NCI-H1417 treated with DMSO at 0.1 percent for 48 hours (cell line): ENCODE data around the gene IMPA2.

Experiments used
- DNase-seq: peaks from one replicate; lab custom pipeline; 2025; lab: John Stamatoyannopoulos, UW

IMPA2 gene

DNA sequence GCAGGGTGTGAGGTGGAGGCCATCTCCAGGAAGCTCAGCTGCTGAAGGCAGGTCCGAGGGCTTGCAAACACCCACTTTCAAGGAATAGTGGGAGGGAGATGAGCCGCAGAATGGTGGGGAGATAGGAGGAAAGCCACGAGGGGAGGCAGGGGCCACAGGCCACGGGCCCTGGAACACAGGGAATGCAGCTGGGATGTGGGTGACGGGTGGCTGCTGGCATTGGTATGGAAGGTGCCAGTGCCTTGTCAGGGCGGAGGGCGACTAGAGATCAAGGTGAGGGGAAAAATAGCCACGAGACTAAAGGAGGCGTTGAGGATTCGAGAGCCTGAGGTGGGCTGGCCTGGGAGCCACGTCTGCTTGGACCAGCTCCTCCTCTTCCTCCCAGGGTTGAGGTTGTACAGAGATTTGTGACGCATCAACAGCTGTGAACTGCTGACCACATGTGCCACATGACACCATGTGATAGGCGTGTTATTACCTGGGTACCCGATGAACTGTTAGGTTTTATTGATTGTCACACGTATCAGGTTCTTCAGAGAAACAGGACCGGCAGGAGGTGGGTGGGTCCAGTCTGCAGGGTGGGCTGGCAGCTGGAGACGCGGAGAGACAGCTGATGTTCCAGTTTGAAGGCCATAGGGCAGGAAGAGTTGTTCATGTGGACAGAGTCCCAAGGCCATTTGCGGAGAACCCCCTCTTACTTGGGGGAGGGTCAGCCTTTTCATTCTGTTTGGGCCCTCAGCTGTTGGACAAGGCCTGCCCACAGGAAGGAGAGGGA is 9.9 kb downstream of the IMPA2 start:
- no peak for DNase-seq

DNA sequence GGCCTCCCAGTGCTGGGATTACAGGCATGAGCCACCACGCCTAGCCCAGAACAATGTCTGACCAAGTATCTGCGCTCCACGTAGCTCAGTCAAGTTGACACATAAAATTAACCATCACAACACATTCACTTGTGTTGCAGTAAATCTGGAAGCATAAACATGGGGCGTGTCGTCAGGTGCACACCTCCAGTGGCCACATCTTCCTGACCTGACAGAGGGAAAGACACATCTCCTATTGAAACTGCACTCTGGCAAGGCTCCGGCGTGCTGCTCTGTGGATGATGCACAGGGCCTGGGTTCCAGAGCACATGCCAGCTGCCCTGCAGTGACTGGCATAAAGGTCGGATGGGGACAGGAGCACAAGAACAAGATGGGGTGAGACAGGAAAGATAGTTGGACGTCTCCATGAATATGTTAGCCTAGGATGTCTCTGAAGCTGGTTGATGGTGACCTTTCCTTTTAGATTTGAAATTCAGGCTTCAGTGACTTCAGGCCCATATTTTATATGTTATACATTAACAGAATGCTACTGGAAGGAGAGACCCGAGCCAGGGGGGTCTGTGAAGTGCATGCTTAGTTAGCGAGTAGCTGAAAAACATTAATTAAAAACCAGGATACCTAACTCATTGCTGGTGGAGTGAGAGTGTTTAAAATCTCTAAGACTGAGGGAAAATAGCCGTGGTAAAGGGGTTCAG is 10.9 kb downstream of the IMPA2 start:
- DNase-seq = no peak

DNA sequence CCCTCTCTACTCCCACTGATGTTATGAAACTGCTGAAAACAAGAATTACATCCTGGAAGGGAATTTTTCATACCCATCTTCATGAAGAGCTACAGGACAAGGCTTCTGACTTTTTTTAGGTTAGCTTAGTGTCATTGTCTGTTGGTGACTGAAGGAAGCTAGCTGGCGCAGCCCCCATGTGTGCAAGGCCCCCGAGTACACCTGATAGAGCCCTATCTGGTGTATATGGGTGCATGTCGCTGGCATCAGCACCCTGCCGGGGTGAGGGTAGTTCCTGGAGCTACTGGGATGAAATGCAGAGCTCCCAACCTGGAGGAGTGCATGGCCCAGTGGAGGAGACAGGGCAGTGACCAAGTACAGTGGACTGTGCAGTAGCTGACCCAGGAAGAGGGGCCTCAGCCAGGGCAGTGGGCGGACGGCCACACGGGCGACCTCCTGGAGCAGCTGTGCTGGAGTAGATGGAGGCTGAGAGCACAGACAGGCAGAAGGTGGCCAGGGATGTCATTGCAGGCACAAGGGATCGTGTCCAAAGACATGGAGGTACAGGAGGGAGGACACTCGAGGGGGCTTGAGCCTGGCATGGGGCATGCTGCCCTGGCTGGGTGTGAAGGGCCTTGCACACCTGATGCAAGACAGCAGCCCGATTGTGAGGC is 12.1 kb downstream of the IMPA2 start:
- no peak for DNase-seq

DNA sequence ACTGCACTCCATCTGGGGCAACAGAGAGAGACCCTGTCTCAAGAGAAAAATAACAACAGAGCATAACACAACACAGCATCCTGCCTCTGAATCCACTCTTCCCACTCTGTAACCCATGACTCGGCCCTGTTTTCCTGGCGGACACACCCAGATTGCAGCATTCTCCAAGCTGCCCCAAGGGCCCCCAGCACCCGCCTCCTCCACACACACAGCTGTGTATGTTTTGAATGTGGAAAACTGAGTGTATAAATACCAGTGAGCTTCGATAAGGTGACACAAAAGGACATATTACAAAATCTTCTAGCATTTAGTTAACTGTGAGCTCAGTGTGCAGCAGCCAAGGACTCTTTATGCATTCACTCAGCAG is 13.0 kb downstream of the IMPA2 start:
- DNase-seq = no peak

DNA sequence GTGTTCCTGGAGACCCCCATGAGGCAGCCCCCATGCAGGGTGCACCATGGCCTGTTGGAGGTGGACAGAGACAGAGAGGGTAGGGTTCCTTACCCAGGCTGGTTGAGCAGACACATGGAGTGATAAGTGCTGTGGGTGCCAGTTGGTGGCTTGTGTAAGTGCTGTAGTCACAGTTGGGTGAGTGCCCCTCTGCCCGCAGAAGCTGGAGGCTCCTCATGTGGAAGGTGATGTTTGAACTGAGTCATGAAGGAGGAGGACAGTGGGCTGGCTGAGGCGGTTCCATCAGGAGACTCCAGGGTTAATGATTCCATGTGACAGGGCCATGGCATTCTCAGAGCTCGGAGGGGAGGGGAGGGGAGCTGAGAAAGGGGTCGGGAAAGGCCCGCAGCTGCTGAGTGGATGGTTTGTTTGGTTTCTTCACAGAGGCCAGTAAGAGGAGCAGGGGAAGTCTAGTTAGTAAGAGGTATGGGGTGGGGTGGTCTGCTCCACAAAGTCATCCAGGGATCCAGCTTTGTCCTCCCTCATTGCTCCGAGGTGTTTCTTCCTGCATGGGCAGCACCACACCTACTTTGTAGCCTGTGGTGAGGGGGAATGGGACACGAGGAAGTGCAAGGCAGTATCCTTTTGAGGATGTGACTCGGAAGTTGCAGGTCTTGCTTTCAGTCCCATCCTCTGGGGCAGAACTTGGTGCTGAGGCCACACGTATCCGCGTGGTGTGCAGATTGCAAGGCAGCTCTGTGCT is 13.6 kb downstream of the IMPA2 start:
- no peak for DNase-seq

DNA sequence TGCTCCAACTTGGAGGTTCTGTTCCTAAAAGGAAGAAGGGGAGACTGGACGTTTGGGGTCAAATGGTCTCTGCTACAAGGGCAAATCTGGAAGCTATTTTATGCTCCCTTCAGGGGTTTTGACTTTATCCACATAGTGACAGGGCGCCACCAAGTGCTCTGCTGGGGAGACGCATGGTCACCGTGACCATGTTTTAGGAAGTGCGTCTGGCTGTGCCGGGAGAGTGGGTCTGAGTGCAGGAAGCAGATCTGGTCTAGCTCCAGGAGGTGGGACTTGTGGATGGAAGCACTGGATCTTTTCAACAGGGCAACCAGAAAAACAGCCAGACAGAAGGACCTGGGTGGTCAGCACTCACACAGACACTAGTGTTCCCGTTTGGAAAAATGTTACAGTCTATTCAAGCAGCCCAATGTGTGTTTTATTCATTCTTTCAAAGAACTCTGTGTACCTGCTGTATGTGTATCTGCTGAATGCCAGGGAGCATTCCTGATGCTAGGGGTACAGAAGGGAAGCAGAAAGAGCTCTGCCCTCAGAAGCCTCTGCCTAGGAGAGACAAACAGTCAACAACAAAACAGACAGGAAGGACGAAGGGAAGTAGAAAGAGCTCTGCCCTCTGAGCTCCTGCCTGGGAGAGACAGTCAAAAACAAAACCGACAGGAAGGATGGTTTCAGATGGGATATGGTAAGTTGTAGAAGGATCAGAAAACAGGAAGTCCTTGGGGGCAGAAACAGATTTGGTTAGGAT is 14.3 kb downstream of the IMPA2 start:
- DNase-seq = no peak

DNA sequence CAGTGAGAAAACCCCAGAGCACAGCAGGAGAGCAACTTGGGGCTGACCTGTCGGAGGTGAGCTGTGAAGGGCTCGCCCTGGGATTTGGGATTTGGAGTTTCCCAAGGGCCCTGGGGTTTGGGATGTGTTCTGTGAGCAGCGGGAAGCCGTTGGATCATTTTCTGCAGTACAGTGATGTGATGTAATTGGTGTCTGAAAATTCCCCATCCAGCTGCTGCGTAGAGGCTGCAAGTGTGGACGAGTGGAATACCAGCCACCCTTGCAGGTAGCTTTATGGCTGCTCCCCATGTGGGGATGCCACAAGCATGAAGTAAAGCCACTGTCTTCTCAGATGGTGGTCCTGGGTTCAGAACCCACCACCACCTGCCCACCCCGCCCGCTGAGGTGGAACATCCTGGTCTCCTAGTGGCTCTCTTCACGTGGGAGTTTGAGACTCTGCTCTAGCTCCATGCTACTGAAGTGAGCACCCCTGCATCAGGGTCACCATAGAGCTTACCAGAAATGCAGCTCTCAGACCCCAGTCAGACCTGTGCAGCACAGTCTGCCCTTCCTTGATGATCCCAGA is 15.0 kb downstream of the IMPA2 start:
- no peak for DNase-seq

DNA sequence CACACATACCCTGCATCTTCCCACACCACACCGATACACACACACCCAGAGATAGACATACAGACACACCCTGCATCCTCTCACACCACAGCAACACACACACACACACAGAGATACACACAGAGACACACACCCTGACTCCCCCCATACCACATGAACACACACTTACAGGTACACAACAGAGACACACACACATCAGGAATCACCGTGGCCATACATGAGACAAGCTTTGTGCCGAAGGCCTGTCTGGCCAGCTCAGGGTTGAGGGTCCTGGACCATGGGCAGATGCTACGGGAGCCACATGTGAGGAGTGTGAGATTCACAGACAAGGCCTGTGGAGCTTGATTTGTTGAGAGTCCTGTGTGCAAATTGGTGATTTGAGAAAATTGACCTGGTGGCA is 15.6 kb downstream of the IMPA2 start:
- DNase-seq = no peak

DNA sequence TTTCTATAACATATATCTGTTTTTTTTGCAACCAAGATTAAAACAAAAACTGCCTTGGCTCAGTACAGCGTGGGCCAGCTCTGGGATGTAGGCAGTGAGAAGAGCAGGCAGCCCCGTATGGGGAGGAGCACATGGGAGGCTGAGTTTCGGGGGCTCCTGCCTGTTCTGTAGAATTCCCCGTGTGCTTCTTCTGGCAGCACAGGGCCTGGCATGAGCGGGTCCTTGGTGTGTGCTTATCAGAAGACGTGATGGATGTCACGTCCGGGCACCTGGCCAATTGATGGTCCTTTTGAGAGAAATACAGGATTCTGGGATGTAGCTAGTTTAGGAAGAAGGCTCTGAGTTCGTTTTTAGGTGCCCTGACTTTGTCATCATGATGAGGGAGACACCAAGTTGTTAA is 16.2 kb downstream of the IMPA2 start:
- DNase-seq = no peak

DNA sequence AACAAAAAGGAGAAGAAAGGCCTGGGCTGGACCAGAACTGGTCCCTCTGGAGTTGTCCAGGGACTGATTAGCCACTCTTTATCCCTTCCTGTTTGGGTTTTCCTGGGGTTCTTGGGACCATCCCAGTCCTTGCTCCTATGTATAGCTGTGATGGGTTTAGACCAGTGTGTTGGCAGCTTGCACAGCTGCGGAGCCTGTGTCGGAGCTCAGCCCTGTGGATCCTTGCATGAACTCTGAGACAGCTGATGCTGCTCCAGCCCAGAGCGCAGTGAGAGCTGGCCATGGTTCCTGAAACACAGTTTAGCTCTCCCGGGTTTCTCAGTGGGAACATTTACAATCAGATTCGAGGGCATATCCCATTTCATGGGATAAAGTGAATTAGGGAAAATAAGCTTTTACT is 16.9 kb downstream of the IMPA2 start:
- DNase-seq = no peak

DNA sequence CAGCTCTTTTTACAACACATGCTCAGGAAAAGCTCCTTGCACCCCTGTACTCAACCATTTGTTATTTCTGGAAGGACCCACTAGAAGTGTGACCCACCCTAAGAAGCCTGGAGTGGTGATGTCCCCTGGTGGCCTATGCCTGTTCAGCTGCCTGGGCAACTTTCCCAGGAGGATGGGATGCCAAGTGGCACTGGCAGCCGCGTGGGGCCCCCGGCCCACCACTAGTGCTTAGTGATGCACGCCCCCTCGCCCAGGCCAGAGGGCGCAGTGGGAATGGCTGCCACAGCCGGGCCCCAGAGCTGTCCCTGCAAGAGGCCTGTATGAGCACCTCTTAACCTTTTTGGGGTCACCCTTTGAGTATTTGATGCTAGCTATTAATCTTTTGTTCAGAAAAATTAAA is 18.1 kb downstream of the IMPA2 start:
- no peak for DNase-seq

DNA sequence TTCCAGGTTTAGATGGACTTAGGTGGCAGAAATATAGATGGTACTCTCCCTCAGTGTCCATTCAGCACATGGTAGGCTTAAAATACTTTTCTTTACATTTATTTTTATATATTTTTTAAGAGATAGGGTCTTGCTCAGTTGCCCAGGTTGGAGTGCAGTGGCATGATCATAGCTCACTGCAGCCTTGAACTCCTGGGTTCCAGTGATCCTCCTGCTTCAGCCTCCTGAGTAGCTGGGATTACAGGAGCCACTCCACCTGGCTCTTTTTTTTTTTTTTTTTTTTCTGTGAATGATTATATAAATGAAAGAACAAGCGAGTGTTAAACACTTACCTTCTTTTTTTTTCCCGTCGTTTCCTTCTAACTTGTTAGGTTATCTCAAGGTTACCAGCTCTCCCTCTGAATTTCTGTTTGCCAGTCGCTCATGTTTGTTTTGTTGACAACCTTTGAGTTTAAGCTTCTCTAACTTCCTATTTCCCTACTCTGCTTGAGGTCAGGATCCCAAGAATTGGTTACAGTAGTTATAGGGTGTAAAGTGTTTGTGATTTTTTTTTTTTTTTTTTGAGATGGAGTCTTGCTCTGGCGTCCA is 18.9 kb downstream of the IMPA2 start:
- DNase-seq = no peak

DNA sequence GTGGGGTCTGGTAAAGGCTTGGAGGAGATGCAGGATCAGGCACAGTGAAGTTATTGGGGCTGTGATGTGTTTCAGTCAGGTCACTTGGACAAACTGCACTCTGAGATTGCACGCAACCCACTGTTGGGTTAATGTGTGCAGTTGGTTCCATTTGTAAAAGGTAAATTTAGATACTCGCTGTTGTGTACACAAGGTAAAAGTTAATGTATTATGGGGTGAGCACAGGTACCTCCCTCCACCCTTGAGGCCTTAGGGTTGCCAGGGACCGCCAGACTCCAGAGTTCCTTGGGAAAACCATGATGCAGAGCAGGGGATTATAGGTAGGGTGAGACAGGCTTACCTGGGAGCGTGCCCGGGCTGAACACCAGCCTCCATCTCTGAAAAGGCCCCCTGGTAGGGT is 20.1 kb downstream of the IMPA2 start:
- no peak for DNase-seq

DNA sequence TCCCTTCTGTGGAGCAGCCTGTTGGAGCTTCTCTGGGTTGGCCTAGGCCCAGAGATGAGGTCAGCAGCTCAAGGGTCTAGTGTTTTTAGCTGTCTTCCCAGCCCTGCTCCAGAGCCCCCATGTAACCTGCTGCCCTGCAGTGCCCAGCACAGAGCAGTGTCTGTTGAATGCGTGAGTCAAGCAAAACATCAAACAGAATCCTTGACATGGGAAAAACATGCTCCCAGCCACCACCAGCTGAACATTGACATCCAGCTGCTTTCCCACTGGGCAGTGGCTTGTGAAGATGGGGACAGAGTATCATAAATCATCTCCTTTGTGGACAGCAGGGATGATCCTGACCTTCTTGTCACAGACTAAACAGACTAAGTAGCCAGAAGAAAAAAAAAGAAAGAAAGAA is 22.6 kb downstream of the IMPA2 start:
- DNase-seq = no peak

DNA sequence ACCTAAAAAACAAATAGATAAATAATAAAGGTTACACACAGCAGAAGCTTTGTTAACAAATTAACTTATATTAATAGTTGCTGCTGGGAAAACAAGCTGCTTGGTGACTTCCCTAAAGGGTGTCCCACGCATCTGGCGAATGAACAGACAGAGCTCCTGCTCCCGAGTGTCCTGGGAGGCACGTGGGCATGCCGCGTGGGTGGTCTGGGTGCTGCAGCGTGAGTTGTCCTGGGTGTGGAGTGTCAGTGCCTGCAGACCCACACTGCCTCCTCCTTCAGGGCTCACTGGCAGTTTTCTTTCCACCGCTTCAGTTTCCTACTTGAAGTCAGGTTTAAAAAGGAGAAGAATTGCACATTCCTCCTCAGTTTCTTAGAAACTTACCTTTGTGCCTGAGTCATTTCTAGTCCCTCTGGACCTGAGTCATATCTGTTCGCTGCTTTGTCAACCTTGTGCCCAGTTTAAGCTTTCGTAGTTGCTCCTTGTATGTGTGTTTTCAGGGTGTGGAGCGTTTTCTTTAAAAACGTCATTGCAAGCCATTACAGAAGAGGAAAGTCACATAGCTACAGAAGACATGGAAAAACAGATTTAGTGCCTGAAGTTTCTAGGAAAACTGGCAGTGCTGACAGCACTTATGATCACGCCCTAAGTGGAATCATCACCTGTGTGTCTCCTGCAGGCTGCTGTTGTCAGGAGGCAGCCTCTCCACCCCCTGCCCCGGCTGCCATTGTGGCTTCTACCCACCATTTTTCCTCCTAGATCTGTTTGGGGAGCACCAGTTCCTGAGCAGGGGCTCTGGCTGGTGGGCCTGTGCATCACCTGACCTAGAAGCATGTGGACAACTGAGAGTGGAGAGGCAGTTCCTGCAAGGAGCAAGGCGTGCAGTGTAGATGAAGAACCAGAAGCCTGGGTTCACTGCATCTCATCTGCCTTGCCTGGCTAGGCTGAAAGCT is 24.5 kb downstream of the IMPA2 start:
- no peak for DNase-seq

DNA sequence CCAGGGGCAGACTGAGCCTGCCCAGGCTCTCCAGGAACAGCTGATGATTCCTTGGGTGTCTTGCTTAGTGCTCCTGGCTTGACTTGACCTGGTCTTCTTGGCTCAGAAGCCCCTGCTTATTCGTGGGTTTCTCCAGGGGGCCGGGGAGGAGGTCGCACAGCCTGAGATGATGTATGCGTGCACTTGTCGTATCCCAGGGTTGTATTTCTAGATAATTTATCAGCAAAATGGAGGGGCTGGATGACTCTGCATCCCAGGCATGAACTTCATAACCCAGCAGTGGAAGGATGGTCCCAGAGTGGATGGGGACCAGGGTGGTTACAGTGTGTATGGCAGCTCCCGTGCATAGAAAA is 25.2 kb downstream of the IMPA2 start:
- no peak for DNase-seq

DNA sequence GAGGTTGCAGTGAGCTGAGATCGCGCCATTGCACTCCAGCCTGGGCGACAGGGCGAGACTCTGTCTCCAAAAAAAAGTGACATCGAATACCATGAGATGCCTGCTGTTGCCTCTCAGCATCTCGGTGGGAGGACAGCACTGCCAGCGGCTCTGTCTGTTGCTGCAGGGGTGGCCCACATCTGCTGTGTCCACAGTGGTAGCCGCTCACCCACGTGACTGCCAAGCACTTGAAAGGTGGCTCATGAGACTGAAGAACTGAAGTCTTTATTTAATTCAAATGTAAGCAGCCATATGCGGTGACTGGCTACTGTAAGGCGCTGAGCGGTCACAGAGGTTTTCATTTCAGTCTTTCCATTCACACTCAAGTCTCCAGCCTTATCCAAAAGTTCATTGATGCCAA is 25.8 kb downstream of the IMPA2 start:
- no peak for DNase-seq

DNA sequence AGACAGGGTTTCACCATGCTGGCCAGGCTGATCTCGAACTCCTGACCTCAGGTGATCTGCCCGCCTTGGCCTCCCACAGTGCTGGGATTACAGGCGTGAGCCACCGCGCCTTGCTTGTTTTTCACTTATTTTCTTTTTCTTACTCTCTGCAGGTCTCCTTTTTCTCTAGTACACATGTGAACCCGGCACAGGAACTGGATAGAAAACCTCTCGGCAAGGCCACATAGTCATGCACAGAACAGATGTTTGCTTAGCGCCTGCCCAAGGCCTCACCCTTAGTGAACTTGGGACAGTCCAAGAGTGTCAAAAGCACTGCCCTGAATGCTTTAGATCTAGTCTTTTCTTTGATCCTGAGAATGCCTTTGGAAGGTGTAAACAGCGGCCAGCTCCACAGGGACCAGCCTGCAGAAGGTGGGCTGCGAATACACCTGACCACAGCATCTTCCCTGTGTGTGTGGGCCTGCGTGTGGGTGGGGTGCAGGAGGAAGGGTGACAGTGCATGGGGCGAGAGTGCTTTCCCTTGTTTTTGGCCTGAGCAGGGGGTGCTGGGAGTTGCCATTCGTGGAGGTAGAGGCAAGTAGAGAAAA is 27.0 kb downstream of the IMPA2 start:
- DNase-seq = no peak

DNA sequence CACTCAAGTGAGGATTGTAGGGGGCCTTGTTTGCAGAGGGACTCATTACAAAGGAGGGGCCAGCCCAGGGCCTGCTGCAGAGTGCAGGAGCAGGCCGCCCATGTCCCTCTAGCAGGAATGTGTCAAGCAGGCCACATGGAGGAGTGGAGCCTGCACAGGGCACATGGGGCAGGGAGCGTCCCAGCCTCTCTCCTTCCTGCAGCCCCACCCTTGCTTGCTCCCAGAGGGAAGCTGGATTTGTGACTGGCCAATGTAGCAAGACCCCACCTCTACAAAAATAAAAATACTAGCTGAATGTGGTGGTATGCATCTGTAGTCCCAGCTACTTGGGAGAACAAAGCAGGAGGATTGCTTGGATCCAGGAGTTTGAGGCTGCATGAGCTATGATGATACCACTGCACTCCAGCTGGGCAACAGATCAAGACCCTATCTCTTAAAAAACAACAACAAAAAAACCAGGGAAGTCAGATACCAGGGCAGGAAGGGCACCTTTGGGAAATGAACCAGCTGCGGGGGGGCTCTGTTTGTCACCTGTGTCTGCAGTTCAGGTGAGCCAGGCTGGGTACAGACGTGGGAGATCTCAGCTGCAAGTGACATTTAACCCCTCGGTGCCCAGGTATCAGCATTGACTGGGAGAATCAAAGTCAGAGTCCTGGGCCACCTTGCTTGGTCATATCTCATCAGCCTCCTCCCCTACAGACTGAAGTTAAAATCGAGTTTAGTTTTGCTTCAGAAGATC is 27.7 kb downstream of the IMPA2 start:
- no peak for DNase-seq
